TTC549 (cell line): ENCODE data around the gene GM2A.
"Not testable (repeated sequence)": the region's sequence is repeated elsewhere in the genome, so short reads cannot be mapped to it uniquely, and the experiment has no call there.

Experiments used
- FAIRE-seq: peaks from 2 replicates; lab custom pipeline; 2012; peaks lifted over from hg19 to GRCh38; lab: Jason Lieb, UNC

The GM2A gene

DNA sequence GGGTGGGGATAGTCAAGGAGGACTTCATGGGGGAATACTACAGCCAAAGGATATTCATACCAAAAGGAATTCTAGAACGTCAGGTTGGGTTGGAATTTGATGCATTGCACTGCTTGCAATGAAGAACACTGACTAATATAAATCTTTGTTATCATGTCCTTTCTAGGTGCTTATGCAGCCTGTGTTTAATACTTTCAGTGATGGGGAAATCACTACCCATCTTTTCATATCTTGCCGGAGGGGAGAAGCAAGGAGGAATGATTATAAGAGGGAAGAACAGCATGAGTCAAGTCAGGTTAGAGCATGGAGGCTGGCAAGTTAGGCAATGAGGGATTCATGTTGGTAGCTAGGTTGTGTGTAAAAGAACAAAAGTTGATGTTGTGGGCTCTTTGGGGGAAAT is 24.0 kb upstream of the GM2A start:
- FAIRE-seq: no peak

- no peak for FAIRE-seq
These were observed 22.8 kb upstream of the GM2A start for GRCh38 chr5:151230048-151230680.

DNA sequence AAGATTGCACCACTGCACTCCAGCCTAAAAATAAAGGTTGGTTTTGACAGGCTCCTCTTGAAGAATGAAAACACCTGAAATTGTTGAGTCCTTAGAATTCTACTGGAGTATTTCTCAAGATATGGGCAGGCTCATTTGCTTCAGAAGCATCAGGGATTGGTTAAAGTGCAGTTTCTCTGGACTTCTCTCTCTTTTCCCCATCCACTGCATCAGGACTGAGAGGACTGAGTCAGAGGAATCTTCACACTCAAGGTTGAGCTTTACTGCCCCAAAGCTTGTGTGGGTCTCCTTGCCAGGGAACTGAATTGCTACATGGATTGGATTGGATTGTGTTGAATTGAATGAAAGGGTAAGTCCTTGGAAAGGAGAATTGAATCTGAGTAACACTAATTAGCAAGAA is 21.6 kb upstream of the GM2A start:
- FAIRE-seq: no peak

DNA sequence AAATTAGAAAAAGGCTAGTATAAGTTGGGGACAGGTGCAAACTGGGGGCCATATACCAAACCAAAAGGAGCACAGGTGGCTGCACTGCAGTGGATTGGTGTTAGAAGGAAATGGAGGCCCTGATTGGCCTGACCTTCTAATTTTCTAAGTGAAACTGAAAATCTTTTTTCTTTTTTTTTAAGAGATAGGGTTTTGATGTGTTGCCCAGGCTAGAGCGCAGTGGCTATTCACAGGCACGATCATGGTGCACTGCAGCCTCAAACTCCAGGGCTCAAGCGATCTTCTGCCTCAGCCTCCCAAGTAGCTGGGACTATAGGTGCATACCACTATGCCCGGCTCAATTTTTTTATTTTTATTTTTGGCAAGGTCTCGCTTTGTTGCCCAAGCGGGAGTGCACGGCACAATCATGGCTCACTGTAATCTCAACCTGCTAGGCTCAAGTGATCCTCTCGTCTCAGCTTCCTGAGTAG is 19.3 kb upstream of the GM2A start:
- FAIRE-seq: no peak

DNA sequence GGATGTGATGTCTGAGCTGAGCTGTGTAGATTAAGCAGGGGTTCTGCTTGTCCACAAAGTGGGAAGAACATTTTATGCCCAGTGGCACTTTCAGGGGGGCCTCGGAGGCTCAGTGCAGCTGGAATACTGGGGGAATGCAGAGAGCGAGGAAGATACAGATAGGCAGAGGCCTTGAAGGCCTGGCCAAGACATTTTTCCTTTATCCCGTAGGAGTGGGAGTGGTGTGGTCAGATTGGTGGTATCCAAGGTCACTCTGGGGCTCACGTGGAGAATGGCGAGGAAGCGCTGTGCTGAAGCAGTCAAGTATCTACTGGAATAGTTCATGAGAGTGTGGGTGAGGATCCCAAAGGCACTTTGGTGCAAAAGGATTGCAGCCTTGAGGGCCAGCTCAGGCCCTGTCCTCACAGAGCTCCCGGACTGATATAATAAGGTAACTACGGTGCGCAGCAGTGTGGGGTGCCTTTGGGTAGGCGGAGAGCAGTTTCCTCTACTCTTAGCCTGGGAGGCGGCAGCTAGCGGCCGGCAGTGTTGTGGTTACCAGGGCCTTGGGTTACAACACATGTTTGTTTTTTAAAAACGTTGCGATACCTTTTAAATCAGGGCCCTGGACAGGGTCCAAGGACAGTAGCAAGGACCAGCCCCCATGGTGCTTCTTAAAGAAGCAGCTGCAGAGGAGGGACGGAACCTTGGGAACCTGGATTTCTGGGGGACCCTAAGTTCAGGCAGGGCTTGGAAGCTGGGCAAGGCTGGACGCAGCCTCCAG is 18.3 kb upstream of the GM2A start:
- FAIRE-seq: no peak

DNA sequence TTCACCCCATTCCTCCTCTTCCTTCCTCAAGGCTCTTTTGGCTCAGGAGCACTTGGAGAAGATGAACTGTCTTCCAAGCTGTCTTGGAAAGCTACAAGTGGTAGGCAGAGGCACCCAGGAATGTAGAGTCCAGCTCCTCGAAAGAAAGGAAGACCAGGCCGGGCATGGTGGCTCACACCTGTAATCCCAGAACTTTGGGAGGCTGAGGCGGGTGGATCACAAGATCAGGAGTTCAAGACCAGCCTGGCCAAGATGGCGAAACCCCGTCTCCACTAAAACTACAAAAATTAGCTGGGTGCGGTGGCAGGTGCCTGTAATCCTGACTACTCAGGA is 17.8 kb upstream of the GM2A start:
- FAIRE-seq: not testable (repeated sequence)

DNA sequence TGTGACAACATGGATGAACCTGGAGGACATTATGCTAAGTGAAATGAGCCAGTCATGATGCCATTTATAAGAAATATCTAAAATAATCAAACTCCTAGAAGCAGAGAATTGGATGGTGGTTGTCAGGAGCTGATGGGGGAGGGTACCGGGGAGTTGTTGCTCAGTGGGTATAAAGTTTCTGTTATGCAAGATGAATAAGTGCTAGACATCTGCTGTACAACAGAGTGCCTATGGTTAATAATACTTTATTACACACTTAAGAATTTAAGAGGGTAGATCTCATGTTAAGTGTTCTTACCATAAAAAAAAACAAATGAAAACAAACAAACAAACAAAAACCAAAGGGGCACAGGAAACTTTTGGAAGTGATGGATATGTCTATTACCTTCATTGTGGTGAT is 16.1 kb upstream of the GM2A start:
- no peak for FAIRE-seq

GRCh38 chr5:151237685-151238084 is 15.3 kb upstream of the GM2A start:
- no peak for FAIRE-seq

DNA sequence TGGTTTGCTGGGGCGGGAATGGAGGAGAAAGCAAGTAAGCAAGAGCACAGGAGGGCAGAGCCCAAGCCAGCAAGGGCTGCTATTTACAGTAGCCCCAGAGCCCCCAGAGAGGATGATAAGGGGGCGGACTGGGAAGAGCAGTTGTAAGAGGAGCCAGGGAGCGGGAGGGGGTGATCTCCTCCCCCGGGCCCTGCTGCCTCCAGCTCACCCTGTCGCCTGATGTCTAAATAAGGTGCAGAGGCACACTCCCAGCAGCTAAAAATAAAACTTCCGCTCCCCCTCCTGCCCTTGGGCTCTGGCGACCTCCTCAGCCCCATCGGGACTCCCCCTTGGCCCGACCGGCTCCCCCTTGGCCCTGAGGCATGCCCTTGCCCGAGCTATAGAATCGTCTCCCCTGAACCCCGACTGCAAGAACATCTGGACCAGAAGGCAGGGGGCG is 14.7 kb upstream of the GM2A start:
- no peak for FAIRE-seq

GRCh38 chr5:151239237-151239861 is 13.6 kb upstream of the GM2A start:
- peak; percentile 45 for FAIRE-seq

DNA sequence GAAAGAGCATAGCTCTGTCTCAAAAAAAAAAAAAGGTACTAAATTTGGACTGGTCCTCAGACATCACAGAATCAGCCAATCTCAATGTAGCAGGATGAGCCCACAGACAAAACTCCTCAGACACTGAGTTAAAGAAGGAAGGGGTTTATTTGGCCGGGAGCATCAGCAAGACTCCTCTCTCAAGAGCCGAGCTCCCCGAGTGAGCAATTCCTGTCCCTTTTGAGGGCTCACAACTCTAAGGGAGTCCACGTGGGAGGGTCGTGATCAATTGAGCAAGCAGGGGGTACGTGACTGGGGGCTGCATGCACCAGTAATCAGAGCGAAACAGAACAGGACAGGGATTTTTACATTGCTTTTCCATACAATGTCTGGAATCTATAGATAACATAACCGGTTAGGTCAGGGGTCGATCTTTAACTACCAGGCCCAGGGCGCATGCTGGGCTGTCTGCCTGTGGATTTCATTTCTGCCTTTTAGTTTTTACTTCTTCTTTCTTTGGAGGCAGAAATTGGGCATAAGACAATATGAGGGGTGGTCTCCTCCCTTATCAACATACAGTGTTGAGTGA is 12.6 kb upstream of the GM2A start:
- FAIRE-seq: not testable (repeated sequence)

DNA sequence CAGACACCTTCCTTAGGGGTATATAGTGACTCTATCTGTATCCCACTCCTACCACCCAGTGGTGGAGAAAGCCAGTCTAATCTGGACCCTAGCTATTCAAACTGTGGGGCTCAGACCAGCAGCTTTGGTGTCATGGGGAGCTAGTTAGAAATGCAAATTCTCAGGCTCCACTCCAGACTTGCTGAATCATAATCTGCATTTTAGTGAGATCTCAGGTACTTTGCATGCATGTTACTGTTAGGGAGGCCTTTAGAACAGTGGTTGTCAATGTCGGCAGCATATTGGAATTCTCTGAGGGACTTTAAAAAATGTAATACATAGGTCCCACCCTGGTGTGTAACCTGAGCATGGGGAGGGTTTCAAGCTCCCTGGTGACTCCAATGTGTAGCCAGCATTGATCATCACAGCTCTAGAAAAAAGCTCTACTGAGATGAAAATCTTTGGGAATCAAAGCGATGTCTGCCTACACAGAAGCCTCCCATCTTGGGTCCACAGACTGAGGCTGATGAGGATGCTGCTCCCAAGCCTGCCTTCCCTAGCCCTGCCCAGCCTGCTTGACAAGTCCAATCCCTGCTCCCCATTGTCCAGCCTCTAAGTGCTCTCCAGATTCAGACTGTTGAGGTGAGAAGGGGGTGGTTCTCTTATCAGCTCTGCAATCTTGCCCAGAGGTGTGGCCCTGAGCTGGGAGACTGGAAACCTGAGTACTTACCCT is 11.9 kb upstream of the GM2A start:
- FAIRE-seq: no peak

- no peak for FAIRE-seq
These were observed 9.9 kb upstream of the GM2A start for GRCh38 chr5:151243127-151243526.

DNA sequence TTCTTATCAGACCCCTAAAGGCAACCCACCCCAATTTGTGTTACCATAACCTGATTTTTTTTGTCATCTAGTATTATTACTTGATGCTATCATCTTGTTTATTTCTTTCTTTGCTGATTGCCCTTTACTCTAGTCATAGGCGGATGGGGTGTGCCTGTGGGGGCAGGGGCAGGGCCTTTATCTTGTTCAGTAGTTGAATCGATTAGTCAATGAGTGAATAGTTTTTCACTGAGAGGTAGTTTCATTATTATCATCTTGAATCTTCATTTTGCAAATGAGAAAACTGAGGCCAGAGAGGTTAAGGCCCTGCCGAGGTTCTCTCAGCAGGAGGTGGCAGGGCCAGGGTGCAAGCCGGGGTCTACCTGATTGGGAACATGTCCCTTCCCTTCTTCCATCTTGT is 9.4 kb upstream of the GM2A start:
- no peak for FAIRE-seq

DNA sequence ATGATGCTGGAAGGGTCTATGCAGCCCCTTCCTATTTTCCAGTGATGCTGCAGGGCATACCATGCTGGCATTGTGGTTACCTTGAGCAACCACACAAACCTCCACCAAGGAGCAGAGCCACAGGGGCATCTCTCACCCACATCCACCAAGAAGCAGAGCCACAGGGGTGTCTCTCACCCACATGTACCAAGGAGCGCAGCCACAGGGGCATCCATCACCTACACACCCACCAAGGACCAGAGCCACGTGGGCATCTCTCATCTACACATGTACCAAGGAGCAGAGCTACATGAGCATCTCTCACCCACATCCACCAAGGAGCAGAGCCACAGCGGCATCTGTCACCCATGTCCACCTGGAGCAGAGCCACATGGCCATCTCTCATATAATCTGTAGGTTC is 8.8 kb upstream of the GM2A start:
- FAIRE-seq: no peak

DNA sequence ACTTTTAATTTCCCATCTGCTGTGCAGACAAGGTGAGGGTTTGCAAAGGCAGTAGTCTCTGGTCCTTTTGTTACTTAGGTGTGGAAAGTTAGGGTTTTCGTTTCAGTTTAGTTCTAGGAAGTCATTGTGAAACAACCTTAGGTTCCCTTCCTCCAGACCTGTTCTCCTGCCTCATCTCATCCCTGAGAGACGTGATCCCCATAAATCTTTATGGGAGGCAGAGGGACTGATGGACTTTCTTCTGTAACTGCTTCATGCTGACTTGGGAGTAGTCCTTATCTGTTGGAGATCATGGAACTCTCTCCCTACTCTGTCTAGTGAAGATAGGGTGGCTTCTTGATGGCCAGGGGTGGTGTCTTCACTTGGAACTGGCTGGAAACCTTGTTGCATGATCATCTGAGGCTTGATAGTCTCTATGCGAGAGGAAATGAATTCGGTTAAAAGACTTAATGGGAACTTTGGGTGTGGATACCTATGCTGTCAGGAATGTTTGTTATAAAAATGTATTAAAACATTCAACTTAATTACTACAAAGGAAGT is 7.2 kb upstream of the GM2A start:
- FAIRE-seq: no peak

- no peak for FAIRE-seq
These were observed 4.3 kb upstream of the GM2A start for GRCh38 chr5:151248651-151249050.

DNA sequence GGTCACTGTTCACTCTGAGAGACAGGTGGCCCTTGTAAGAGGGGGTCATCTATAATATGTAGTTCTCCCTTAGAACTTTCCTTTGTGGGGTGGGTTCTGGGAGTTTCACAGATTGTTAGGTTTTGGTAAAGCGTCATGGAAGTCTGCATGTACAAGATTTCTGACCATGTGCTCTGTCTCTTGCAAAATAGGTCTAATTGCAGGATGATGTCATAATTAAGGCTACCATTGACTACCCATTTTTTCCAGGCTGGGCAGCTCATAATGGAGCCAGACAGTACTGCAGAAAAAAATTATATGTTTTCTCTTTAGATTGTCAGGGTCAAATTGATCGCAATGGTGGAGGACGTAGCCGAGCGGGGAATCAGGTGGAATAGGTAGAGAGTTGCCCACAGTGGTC is 3.7 kb upstream of the GM2A start:
- FAIRE-seq: no peak

- no peak for FAIRE-seq
These were observed 2.5 kb upstream of the GM2A start for GRCh38 chr5:151250346-151251000.

DNA sequence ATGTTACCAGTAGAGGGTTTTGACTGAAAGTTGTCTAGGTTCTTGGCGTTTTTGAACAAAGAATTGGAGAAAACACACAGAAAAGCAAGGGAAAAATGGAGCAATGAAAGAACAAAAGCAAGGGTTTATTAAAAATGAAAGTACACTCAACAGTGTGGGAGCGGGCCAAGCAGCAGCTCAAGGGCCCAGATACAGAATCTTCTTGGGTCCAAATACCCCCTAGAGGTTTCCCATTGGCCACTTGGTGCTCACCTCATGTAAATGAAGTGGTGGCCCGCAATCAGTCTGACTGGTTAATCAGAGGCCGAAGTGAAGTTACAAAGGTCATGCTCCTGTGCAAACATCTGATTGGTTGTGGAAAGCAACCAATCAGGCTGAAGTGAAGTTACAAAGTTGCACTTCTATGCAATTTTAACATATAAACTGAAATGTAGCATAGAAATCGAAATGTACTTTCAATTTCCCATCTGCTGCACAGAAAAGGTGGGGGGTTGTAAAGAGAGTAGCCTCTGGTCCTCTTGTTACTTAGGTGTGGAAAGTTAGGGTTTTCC is 1.9 kb upstream of the GM2A start:
- no peak for FAIRE-seq

DNA sequence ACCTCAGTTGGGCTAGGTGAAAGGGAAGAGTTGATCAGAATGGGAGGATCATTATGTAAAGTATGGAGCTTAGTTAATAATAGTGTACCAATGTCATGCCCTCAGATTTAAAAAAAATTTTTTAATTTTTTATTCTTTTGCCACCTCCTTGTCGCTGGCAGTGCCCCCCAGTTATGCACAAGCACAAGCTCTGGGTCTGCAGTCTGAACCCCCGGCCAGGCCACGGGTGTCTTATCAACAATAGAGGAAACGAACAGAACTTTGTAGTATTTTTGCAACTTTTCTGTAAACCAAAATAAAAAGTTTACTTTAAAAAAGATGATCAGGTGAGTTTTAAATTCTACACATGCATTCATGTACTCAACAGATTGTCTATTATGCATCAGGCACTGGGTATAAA is 1.4 kb upstream of the GM2A start:
- FAIRE-seq: no peak

DNA sequence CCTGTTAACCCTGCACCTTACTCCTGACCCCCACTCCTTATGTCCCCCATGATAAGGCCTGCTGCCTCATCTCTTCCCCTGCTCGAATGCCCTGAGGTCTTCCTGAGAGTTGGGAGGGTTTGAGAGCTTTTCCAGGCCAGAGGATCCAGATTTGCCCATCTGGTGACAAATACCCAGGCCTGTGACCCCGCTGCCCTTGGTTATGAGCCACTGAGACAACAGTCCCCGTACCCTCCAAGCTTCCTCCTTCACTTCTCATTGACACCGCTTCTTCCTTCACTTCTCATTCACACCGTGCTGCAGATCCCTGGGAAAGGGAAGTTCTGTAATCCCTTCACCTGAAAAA is 593 bp downstream of the GM2A start:
- no peak for FAIRE-seq
